ENCODE measurements around the gene AGPAT3.

GRCh38 chr21:43907751-43908150 lies 42.7 kb downstream of the AGPAT3 start:
- TF ChIP-seq CTCF (IDR thresholded peaks at IDR 0.05) (no peak), POLR2A (IDR thresholded peaks at IDR 0.05; ENCODE audit: low read depth) (no peak)

All from esophagus muscularis mucosa (tissue), 3 donors.